B cell (primary cell): ENCODE results near the gene SEPTIN2.

Experiments used
- CTCF ChIP-seq: fragments of 200-600 bp; IDR thresholded peaks from one replicate; pipeline ENCODE4 v1.8.0; 2022; ENCODE audit warnings: antibody characterized with exemption, mild to moderate bottlenecking
- EZH2 ChIP-seq: IDR thresholded peaks from 2 replicates; pipeline ENCODE4 v1.6.1; 2012; ENCODE audit warnings: borderline replicate concordance, low read depth, mild to moderate bottlenecking, moderate library complexity, low read length; ENCODE audit not compliant: insufficient read depth, poor library complexity, severe bottlenecking

GRCh38 chr2:241364781-241365180 is 49.1 kb downstream of the SEPTIN2 start:
- TF ChIP-seq CTCF = no peak
- no peak for TF ChIP-seq EZH2
